Subcutaneous adipose tissue (tissue), 4 donors: ENCODE measurements around the gene LRP1B. TPM values are rescaled to one million over a fixed set of nuclear protein-coding genes. Genes with fewer than 3 reads are reported as not detected.

ENCODE experiments used
- CTCF ChIP-seq: fragments of 450-650 bp; IDR thresholded peaks from one replicate; pipeline ENCODE4 v1.5.1; 2016; ENCODE audit warnings: low read depth, mild to moderate bottlenecking, control low read depth, antibody characterized with exemption, moderate library complexity
- total RNA-seq, 4 donors: library from RNA; depleted of rRNA; stranded (reverse); fragments of >200 nt; gene quantifications; one replicate each; pipeline ENCODE4 v1.1.0, GENCODE V29; 2016

The LRP1B gene
- total RNA-seq, 4 donors from 2014 or later: 4.2 to 50.2 (median 14.7) TPM

- no peak for TF ChIP-seq CTCF
Measured at GRCh38 chr2:140249821-140250220, 1881.0 kb downstream of the LRP1B start.

GRCh38 chr2:140248623-140249022, 1882.2 kb downstream of the LRP1B start:
- TF ChIP-seq CTCF: no peak

GRCh38 chr2:140247451-140248195, 1883.2 kb downstream of the LRP1B start:
- TF ChIP-seq CTCF: no peak

- no peak for TF ChIP-seq CTCF
Measured at GRCh38 chr2:140246957-140247356, 1883.9 kb downstream of the LRP1B start.

- no peak for TF ChIP-seq CTCF
Measured at GRCh38 chr2:140246058-140246457, 1884.8 kb downstream of the LRP1B start.

GRCh38 chr2:140242889-140243288, 1887.9 kb downstream of the LRP1B start:
- TF ChIP-seq CTCF: no peak

- TF ChIP-seq CTCF: no peak
Measured at GRCh38 chr2:140234116-140234515, 1896.7 kb downstream of the LRP1B start.
